GM18873 (cell line): ENCODE results near the gene RFX3.

Experiments
- ATAC-seq: cut with Tn5 transposase; IDR thresholded peaks from one replicate; pipeline ENCODE4 v1.9.1; 2021; ENCODE audit warnings: mild to moderate bottlenecking, moderate library complexity, moderate number of reproducible peaks; ENCODE audit not compliant: unreplicated experiment, low FRiP score

RFX3 gene

DNA sequence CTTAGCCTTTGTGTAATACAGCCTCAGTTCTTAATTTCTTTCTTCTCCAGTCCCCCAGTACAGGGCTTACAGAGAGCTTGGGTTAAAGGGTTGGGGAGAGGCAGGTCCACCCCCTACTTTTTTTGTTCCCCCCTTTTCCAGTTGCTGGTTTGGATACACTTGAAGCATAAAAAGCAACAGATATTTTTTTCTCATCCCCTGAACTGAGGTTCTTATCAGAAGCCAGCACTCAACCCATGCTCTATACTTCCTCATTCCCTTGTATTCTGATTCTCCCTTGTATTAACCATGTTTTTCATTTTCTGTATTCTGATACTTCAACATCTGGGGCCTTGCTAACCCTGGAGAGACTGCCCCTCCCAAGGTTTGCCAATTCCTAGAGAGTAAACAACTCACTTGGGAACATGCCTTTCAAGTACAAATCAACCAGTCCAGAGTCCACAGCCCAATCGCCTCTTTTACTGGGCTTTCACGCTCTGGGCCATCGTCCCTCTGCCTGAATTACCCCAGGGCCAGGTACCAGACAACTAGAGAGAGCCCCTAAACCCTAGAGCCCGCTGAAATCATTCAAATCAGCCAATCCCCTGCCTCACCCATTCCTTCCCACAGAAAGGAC is 348.5 kb downstream of the RFX3 start:
- no peak for ATAC-seq

DNA sequence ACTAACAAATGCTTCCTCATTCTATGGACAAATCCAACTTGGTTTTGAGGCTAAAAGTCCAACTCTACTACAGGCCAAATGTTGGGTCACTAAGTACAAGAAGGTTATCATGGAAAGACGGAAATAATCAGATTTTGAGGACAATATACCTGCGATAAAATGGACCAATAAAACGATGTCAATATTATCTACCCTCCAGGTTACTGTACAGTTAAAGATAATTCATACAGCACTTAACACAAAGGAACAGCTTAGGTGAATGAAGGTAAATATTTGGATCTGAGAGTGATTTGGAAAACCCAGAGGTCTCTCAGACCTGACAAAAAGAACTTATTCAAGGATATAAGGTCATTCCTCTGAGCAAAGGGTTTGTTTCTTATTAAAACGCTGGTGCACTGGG is 352.4 kb downstream of the RFX3 start:
- ATAC-seq, result no peak

DNA sequence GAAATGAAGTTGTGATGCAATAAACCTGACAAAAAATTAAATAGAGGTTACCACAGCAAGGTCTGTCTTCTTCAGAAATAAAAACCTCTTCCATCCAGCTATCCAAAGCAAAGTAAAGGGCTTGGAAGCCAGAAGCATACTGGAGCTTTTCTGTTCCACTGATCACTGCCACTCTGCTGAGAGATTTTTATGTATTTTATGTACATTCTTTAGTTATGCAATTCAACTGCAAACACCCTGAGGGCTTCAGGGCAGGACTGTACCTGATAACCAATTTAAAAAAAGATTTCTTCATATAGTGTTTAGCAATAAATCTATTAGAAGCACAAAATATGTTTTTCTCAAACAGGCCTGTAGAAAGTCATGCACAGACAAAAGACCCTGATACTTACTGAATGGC is 355.0 kb downstream of the RFX3 start:
- no peak for ATAC-seq
